Middle frontal gyrus (tissue), 1 donor: ENCODE data around the gene ARMC5.

Source experiments
- DNase-seq: peaks from one replicate; pipeline ENCODE4 v3.0.0-alpha.2; 2015; ENCODE audit warnings: low spot score; ENCODE audit errors: extremely low spot score

Gene ARMC5

GRCh38 chr16:31460582-31461002, 1.3 kb downstream of the ARMC5 start:
- DNase-seq, result no peak

GRCh38 chr16:31461201-31461920, 2.1 kb downstream of the ARMC5 start:
- DNase-seq, result no peak

- DNase-seq, result no peak
Measured at GRCh38 chr16:31461921-31462804, 2.9 kb downstream of the ARMC5 start.

GRCh38 chr16:31464348-31464769, 5.1 kb downstream of the ARMC5 start:
- DNase-seq, result no peak

- DNase-seq, result no peak
Measured at GRCh38 chr16:31464781-31465260, 5.5 kb downstream of the ARMC5 start.

- DNase-seq, result no peak
Measured at GRCh38 chr16:31465788-31466370, 6.6 kb downstream of the ARMC5 start.

- DNase-seq, result no peak
Measured at GRCh38 chr16:31466381-31466841, 7.1 kb downstream of the ARMC5 start.

GRCh38 chr16:31467151-31467773, 8.0 kb downstream of the ARMC5 start:
- DNase-seq, result no peak

- no peak for DNase-seq
Measured at GRCh38 chr16:31467858-31468257, 8.6 kb downstream of the ARMC5 start.

- no peak for DNase-seq
Measured at GRCh38 chr16:31470615-31471014, 11.3 kb downstream of the ARMC5 start.

- DNase-seq, result no peak
Measured at GRCh38 chr16:31471241-31471874, 12.1 kb downstream of the ARMC5 start.

- DNase-seq, result no peak
Measured at GRCh38 chr16:31471875-31472708, 12.8 kb downstream of the ARMC5 start, which contains the start of gene TGFB1I1. TSS of gene TGFB1I1 (plus strand) at chr16:31472152. CDS start at chr16:31472189, 37 bp downstream.

GRCh38 chr16:31472709-31473203, 13.5 kb downstream of the ARMC5 start:
- DNase-seq, result no peak

GRCh38 chr16:31473264-31473984, 14.1 kb downstream of the ARMC5 start:
- no peak for DNase-seq

GRCh38 chr16:31474173-31474714, 14.9 kb downstream of the ARMC5 start:
- no peak for DNase-seq

GRCh38 chr16:31474773-31475738, 15.8 kb downstream of the ARMC5 start:
- no peak for DNase-seq

GRCh38 chr16:31475946-31476302, 16.6 kb downstream of the ARMC5 start:
- no peak for DNase-seq
